Ovary (tissue), 3 donors: ENCODE measurements around the gene ANKRD52.

ENCODE experiments used
- CTCF ChIP-seq, 3 donors: fragments of 450-650 bp in 2 of 3; fragments of 200-600 bp in 1 of 3; IDR thresholded peaks; one replicate each; pipeline versions ENCODE4 v1.5.1 to v1.8.0; 2016 to 2022; ENCODE audit warnings: antibody characterized with exemption in 3 of 3, mild to moderate bottlenecking in 1 of 3
- EP300 ChIP-seq: sonication (generic); formaldehyde crosslinking; IDR thresholded peaks from one replicate; pipeline ENCODE4 v1.6.1; 2017; ENCODE audit warnings: antibody characterized with exemption
- POLR2A ChIP-seq: fragments of 450-650 bp; IDR thresholded peaks from one replicate; pipeline ENCODE4 v1.6.1; 2017; ENCODE audit warnings: antibody characterized with exemption, mild to moderate bottlenecking, moderate library complexity
- donor health status: DM: no; HTN: no; CAD: no.

GRCh38 chr12:56267443-56268071 is 9.4 kb upstream of the ANKRD52 start:
- TF ChIP-seq POLR2A = no peak
- TF ChIP-seq CTCF (IDR thresholded peaks at IDR 0.05) = no peak
- no peak for TF ChIP-seq EP300
